Skeletal muscle cell (primary cell): ENCODE data around the gene YIPF4.
"Not testable (repeated sequence)": the region's sequence is repeated elsewhere in the genome, so short reads cannot be mapped to it uniquely, and the experiment has no call there.

Experiments
- DNase-seq: peaks from one replicate; pipeline ENCODE4 v3.0.0-alpha.2; 2010; ENCODE audit warnings: low read depth
- H3K4me3 ChIP-seq: 2 replicates; pipeline ENCODE4 v1.5.1; 2011; ENCODE audit warnings: low read depth, mild to moderate bottlenecking, control low read depth, low read length, moderate library complexity

Gene YIPF4

GRCh38 chr2:32362997-32363396 is 85.3 kb downstream of the YIPF4 start:
- not testable (repeated sequence) for DNase-seq, H3K4me3 ChIP-seq

- DNase-seq = no peak
- no peak overlapping the region for H3K4me3 ChIP-seq
Observed at GRCh38 chr2:32363597-32363996, 85.9 kb downstream of the YIPF4 start.

- H3K4me3 ChIP-seq, DNase-seq: not testable (repeated sequence)
Observed at GRCh38 chr2:32364290-32364689, 86.6 kb downstream of the YIPF4 start.

- not testable (repeated sequence) for DNase-seq, H3K4me3 ChIP-seq
Observed at GRCh38 chr2:32365679-32366078, 88.0 kb downstream of the YIPF4 start.
